Gastroesophageal sphincter (tissue), 4 donors: ENCODE results near the gene CD3E. TPM values are rescaled to one million over a fixed set of nuclear protein-coding genes. Genes with fewer than 3 reads are reported as not detected.

ENCODE experiments used
- ATAC-seq: fragments of 150-250 bp; one replicate; pipeline ENCODE4 v1.9.1; 2016; ENCODE audit warnings: mild to moderate bottlenecking, moderate library complexity
- H3K27ac ChIP-seq, 4 donors: fragments of 200-600 bp; sonication (generic) in 3 of 4; 1 replicate in 3 of 4; 2 replicates in 1 of 4; pipeline ENCODE4 v1.5.1; 2016 to 2019
- H3K27me3 ChIP-seq: fragments of 200-600 bp; sonication (generic); one replicate; pipeline ENCODE4 v1.5.1; 2019
- H3K36me3 ChIP-seq, 2 donors: fragments of 200-600 bp; sonication (generic); one replicate each; pipeline ENCODE4 v1.5.1; 2019; ENCODE audit warnings: control low read depth in 1 of 2
- H3K4me1 ChIP-seq, 3 donors: fragments of 200-600 bp; sonication (generic); 1 replicate in 2 of 3; 2 replicates in 1 of 3; pipeline ENCODE4 v1.5.1; 2016 to 2019; ENCODE audit warnings: control low read depth in 2 of 3
- H3K4me3 ChIP-seq, 2 donors: fragments of 200-600 bp; sonication (generic); one replicate each; pipeline ENCODE4 v1.5.1; 2019; ENCODE audit warnings: mild to moderate bottlenecking in 1 of 2, moderate library complexity in 1 of 2
- H3K9me3 ChIP-seq, 3 donors: fragments of 200-600 bp; sonication (generic); one replicate each; pipeline ENCODE4 v1.5.1; 2017 to 2019; ENCODE audit warnings: control low read depth in 2 of 3
- CTCF ChIP-seq, 4 experiments: fragments of 200-600 bp in 2 of 4; fragments of 450-650 bp in 2 of 4; sonication (generic) in 1 of 4; IDR thresholded peaks; one replicate each; pipeline ENCODE4 v1.5.1; 2017 to 2019; ENCODE audit warnings: antibody characterized with exemption in 4 of 4, mild to moderate bottlenecking in 2 of 4, moderate library complexity in 2 of 4
- EP300 ChIP-seq: sonication (generic); formaldehyde crosslinking; IDR thresholded peaks from one replicate; pipeline ENCODE4 v1.6.1; 2017; ENCODE audit warnings: antibody characterized with exemption, mild to moderate bottlenecking
- POLR2A ChIP-seq, 2 donors: fragments of 450-650 bp; IDR thresholded peaks; one replicate each; pipeline ENCODE4 v1.6.1; 2017; ENCODE audit warnings: antibody characterized with exemption in 2 of 2, mild to moderate bottlenecking in 2 of 2, moderate library complexity in 1 of 2
- POLR2AphosphoS5 ChIP-seq: sonication (generic); formaldehyde crosslinking; IDR thresholded peaks from one replicate; pipeline ENCODE4 v1.6.1; 2017; ENCODE audit warnings: antibody characterized with exemption
- WGBS, 2 donors: methylation state at CpG; one replicate each; pipeline ENCODE4 v1.1.5; 2018; ENCODE audit warnings: low coverage in 1 of 2; 5-methylcytosine and 5-hydroxymethylcytosine counted together
- small RNA-seq, 4 donors: library from RNA; depleted of rRNA; stranded (forward); fragments of <200 nt; gene quantifications; one replicate each; pipeline ENCODE3, GENCODE V24; 2016
- total RNA-seq, 4 donors: library from RNA; depleted of rRNA; stranded (reverse); fragments of >200 nt; gene quantifications; one replicate each; pipeline ENCODE4 v1.1.0, GENCODE V29; 2016

The CD3E gene
- total RNA-seq, 4 donors from 2014 or later: 0.77 to 2.8 (median 0.78) TPM; not detected in 1

- 1 to 20% methylated on average over 3 to 5 of the region's 6 CpGs for WGBS, 2 donors
- H3K4me3 ChIP-seq: no peak overlapping the region
- H3K9me3 ChIP-seq: no peaks in the 10 kb centered on the region
- H3K27me3 ChIP-seq: peaks cover 41% of the 10 kb centered on the region
- no peaks in the 10 kb centered on the region for H3K4me1 ChIP-seq
- TF ChIP-seq POLR2A (IDR thresholded peaks at IDR 0.05) (no peak), POLR2AphosphoS5 (no peak), EP300 (no peak), CTCF (IDR thresholded peaks at IDR 0.05) (peak; percentile 22 to 52 (median 46))
- no peak for ATAC-seq
- H3K27ac ChIP-seq: no peak overlapping the region
- no peaks in the 10 kb centered on the region for H3K36me3 ChIP-seq
Observed at GRCh38 chr11:118353084-118353710, 48.7 kb downstream of the CD3E start.

GRCh38 chr11:118358071-118358470 lies 53.5 kb downstream of the CD3E start:
- Histone ChIP-seq H3K9me3 (no peaks in the 10 kb centered on the region), H3K27me3 (no peaks in the 10 kb centered on the region), H3K4me3 (no peak overlapping the region), H3K27ac (no peak overlapping the region), H3K4me1 (peaks cover 0 to 24% (median 0%) of the 10 kb centered on the region in 3 donors), H3K36me3 (no peaks in the 10 kb centered on the region)
- 44 to 51% methylated on average over 3 of the region's 3 CpGs for WGBS, 2 donors
- no peak for ATAC-seq
- no peak for TF ChIP-seq POLR2AphosphoS5
- no peak for TF ChIP-seq EP300
- TF ChIP-seq CTCF (IDR thresholded peaks at IDR 0.05): no peak
- TF ChIP-seq POLR2A (IDR thresholded peaks at IDR 0.05): no peak

- Histone ChIP-seq H3K27ac (peak within 1 kb of the TSS; percentile 26 to 69 (median 58)), H3K36me3 (peaks cover 0 to 4% of the 10 kb centered on the region in 2 donors), H3K9me3 (no peaks in the 10 kb centered on the region), H3K27me3 (no peaks in the 10 kb centered on the region), H3K4me1 (peaks cover 0 to 24% (median 0%) of the 10 kb centered on the region in 3 donors), H3K4me3 (peak within 1 kb of the TSS; percentile 64 to 67)
- peak; percentile 82 for TF ChIP-seq POLR2AphosphoS5
- no peak for TF ChIP-seq CTCF (IDR thresholded peaks at IDR 0.05)
- TF ChIP-seq POLR2A (IDR thresholded peaks at IDR 0.05): peak in 1 of 2 donors; percentile 47
- TF ChIP-seq EP300: no peak
- ATAC-seq: peak; percentile 96
- WGBS, 2 donors: 10 to 24% methylated on average over 9 to 22 of the region's 33 CpGs
Observed at GRCh38 chr11:118359295-118359958, 54.9 kb downstream of the CD3E start, which contains the start of gene UBE4A. Gene UBE4A, plus strand, starts transcription at chr11:118359600. Its CDS starts 5,481 bp downstream, at chr11:118365081.

- Histone ChIP-seq H3K36me3 (peaks cover 0 to 61% of the 10 kb centered on the region in 2 donors), H3K27me3 (no peaks in the 10 kb centered on the region), H3K9me3 (no peaks in the 10 kb centered on the region), H3K27ac (no peak overlapping the region), H3K4me3 (no peak overlapping the region), H3K4me1 (peaks cover 0 to 21% (median 0%) of the 10 kb centered on the region in 3 donors)
- no peak for ATAC-seq
- WGBS, 2 donors: 86 to 92% methylated on average over 2 of the region's 3 CpGs
- no peak for TF ChIP-seq EP300
- no peak for TF ChIP-seq CTCF (IDR thresholded peaks at IDR 0.05)
- no peak for TF ChIP-seq POLR2A (IDR thresholded peaks at IDR 0.05)
- TF ChIP-seq POLR2AphosphoS5: no peak
Observed at GRCh38 chr11:118364956-118365615, 60.6 kb downstream of the CD3E start.

Small RNA genes within 50 kb of the gene (small RNA-seq; reads per million reads assigned to genes)
- 0 reads per million in 4 donors for gene AP001582.1

Other genes with a start within 250 kb of the CD3E start
- gene TMPRSS4, start 227.7 kb upstream of the CD3E start, total RNA-seq: 10 to 100 TPM in 1 of 4 donors, under 1 TPM in 2, not detected in 1; 0.23 to 11.1 (median 0.78) TPM
- under 1 TPM in 1 of 4 donors, not detected in 3; 0.13 TPM for gene SMIM35, start 217.8 kb upstream of the CD3E start, total RNA-seq
- 1 to 10 TPM; 2.7 to 5.8 (median 3.8) TPM for gene SCN4B, start 151.9 kb upstream of the CD3E start, total RNA-seq
- 1 to 10 TPM in 1 of 4 donors, under 1 TPM in 3; 0.25 to 1.0 (median 0.49) TPM for gene SCN2B, start 128.1 kb upstream of the CD3E start, total RNA-seq
- gene JAML, start 79.7 kb upstream of the CD3E start, total RNA-seq: 1 to 10 TPM in 3 of 4 donors, under 1 TPM in 1; 0.58 to 5.7 (median 2.4) TPM
- 1 to 10 TPM in 1 of 4 donors, under 1 TPM in 3; 0.54 to 3.8 (median 0.65) TPM for gene MPZL3, start 52.4 kb upstream of the CD3E start, total RNA-seq
- 10 to 100 TPM in 3 of 4 donors, 1 to 10 TPM in 1; 8.7 to 57.0 (median 12.1) TPM for gene MPZL2, start 40.4 kb upstream of the CD3E start, total RNA-seq
- 1 to 10 TPM in 3 of 4 donors, not detected in 1; 1.5 to 1.8 (median 1.7) TPM for gene CD3D, start 38.0 kb downstream of the CD3E start, total RNA-seq
- 1 to 10 TPM in 1 of 4 donors, under 1 TPM in 2, not detected in 1; 0.10 to 1.3 (median 0.46) TPM for gene CD3G, start 39.6 kb downstream of the CD3E start, total RNA-seq
- gene UBE4A, start 54.9 kb downstream of the CD3E start, total RNA-seq: 10 to 100 TPM; 37.3 to 44.6 (median 42.8) TPM
- 10 to 100 TPM; 59.8 to 79.4 (median 70.2) TPM for gene ATP5MG, start 96.9 kb downstream of the CD3E start, total RNA-seq
- 100 to 1,000 TPM in 1 of 4 donors, 10 to 100 TPM in 3; 42.3 to 116 (median 74.8) TPM for gene KMT2A, start 131.8 kb downstream of the CD3E start, total RNA-seq
- gene TTC36, start 222.7 kb downstream of the CD3E start, total RNA-seq: 1 to 10 TPM in 3 of 4 donors, under 1 TPM in 1; 0.81 to 5.6 (median 3.3) TPM
- gene TMEM25, start 226.5 kb downstream of the CD3E start, total RNA-seq: 10 to 100 TPM; 36.9 to 57.1 (median 51.8) TPM